ELF-1 (cell line): ENCODE measurements around the gene STK24.

Experiments
- DNase-seq: peaks from one replicate; pipeline ENCODE4 v3.0.0-alpha.2; 2016; ENCODE audit warnings: low read depth, low spot score

STK24 gene

DNA sequence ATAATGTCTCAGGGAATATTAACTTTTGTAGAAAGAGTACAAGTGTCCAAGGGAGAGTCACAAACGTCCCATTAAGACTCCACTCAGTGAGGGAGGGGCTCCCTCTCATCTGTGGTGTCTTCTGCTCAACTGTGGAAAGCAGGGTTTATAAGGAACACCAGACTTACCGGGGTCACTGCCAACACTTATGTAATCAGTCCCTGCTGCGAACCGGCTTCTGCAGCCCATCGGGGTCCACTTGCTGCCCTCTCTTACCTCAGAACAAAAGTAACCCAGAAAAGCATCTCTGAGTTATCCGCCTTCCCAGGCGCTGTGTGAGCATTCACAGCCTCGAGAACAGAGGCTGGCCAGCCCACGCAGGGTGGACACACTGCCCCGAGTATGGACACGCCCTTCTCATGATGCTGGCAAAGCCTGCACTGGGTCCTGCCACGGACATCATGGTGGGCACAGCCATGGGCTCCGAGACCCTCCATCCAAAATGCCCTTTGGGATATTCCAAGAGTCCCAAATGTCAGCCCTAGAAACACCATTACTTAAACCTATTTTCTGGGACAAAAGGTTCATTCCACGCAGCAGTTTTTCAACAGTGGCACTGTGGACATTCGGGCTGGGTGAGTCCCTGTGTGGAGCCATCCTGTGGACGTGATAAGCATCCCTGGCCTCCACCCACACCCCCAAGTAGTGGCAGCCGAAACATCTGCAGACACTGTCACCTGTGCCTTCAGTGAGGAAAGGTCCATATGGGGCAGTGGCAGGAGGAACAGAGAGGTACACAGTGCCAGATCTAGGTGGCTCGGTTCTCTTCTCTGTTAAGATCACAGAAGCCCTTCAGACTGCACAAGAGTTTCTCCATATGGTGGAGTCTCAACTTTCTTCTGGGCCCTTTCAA, 63.9 kb downstream of the STK24 start:
- DNase-seq = no peak

DNA sequence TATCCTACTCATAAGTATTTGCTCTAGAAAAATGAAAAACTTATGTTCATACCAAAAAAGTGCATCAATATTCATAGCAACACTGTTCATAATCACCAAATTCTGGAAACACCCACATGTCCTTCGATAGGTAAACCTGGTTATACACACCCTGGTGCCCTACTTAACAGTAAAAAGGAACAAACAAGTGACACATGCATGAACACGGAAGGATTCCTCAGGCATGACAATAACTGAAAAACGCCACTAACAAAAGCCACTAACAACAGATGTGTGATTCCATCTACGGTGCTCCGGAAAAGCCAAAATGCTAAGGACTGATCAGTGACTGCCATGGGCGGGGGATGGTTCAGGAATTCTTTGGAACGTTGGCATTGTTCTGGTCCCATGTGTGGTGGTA, 65.5 kb downstream of the STK24 start:
- DNase-seq = no peak

DNA sequence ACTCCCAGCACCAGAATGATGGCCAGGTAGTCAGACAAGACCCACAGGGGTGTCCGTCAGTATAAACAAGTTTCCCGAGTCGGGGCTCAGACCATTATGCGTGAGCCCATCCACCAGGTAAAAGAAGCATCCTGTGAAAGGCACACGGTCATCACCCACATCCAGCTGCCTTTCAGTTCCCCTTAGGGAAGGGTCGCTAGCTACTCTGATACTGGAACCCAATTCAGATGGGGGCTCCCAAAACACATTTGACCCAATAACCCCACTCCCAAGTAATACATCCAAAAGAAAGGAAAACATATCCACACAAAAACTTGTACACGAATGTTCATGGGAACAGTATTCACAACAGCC, 66.8 kb downstream of the STK24 start:
- DNase-seq = no peak

DNA sequence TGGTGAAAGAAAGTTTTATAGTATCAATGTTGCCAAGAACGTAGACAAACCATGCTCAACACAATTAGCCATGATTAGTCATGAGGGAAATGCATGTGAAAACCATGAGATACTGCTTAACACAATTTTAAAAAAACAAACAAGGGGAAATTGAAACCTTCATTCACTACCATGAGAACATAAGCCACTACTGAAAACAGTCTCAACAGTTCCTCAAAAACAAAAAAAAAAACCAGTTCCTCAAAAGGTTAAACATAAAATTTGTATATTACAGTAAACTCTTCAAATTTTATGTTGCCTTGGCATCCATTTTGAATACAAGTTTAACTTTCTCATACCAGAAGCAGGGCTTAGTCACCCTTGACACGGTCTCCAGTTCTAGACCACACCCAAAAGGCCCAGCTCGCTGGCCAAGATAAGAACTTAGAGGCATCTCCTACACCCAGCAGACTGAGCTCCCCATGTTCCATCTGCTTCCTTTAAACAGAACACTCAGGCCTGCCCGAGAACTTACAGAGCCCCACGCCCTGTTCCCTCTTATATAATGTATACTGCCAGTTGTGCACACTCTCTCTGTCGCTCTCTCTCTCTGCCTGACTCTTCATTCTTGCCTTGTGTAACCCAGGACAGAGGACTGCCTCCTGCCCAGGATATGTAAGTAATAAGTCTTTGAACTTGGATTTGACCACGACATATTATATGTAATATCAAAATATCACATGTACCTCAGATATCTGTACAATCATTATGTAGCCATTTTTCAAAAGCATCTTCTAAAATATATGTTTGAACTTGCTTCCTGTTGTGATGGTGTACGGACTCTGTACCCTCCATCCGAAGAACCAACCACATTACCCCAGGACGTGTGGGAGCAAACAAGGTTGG, 67.4 kb downstream of the STK24 start:
- DNase-seq = peak; percentile 50

DNA sequence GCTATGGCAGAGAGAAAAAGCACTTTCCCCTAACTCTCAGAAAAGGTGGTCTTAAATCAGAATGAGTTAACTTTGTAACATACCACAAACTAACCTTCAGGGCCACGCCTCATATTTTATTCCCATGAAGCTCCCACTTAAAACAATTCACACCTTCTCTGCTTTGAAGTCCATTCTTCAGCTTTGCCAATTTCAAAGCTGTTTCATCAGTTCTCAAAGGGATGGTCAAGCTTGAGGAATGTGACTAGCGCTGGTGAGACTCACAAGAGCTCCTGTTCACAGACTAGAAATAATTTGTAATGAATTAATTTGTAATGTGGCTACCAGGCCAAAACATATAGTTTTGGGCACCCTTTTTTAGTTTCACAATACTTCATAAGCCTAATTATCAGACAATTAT, 68.2 kb downstream of the STK24 start:
- DNase-seq = no peak

DNA sequence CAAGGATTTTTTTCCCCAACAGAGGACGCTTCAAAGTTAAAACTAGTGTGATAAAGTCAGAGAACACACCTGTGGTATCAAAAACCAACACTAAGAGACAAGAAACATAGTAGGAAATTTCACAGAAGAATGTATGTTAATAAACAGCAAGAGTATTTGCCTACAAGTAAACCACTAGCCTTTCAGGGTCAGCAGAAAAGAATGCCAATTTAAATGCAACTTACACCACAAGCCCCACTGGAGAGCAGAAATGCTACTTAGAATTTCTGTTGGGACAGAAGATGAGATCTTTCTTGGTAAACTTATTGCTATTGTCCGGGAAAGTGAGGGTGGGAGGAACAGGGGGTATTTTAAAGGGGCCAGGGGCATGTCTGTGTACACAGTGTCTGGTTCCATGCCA, 68.6 kb downstream of the STK24 start:
- DNase-seq = no peak

DNA sequence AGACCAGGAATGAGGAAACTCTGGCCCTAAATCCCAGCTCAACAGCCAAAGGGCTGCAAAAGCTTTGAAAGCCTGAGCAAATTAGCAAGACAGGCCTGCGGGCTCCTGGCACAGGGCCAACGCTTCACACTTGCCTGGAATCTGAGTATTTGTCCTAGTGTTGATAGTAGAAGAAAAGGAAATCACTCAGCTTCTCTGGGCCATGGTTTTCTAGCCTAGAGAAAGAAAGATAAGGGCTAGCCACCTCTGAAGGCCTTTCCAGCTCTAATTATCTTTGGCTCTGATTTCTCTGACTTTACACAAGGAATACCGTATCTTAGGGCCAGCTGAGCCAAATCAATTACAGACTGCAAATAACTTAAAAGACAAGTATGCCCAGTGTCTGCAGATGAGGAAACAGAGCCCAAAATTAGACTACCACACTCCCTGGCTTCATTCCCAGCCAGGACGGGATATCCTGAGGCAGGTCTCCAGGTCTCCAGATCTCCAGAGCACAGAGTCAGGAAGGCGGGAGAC, 69.6 kb downstream of the STK24 start:
- peak; percentile 96 for DNase-seq

DNA sequence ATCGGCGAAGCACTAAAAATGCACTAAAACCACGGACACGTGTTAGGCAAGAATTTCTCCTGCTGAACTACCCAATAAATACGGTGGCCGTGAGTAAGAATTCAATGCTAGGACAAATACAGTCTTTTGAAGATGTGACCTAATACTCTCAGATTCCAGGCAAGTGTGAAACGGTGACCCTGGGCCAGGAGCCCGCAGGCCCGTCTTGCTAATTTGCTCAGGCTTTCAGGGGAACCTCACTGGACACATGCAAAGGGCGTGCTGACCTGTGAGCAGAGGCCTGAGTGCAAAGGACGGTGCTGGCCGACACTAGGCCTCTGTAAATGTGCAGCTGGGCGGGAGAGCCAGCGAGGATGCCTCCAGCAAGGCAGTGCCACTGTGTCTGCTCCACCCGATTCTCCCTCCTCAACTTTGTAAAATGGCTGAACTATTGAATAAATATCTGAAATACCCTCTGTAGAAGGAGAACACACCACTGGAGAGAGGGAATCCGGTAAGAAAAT, 70.1 kb downstream of the STK24 start:
- DNase-seq = peak; percentile 42

DNA sequence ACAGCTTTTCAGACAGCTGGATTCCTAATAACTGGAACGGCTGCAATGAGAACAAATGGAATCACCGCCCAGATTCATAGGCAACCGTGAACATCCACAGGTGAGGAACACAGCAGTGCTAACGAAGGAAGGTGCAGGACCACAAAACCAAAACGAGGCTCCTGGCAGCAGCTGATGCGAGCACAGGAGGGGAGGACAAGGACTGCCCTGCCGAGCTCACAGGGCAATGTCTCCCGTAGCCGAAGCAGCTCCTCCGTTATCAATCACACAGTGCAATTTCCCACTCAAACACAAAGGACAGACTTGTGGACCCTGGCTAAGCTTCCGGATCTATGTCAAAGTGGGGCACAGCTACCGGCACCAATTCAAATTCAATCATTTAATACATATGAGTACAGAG, 70.6 kb downstream of the STK24 start:
- no peak for DNase-seq

DNA sequence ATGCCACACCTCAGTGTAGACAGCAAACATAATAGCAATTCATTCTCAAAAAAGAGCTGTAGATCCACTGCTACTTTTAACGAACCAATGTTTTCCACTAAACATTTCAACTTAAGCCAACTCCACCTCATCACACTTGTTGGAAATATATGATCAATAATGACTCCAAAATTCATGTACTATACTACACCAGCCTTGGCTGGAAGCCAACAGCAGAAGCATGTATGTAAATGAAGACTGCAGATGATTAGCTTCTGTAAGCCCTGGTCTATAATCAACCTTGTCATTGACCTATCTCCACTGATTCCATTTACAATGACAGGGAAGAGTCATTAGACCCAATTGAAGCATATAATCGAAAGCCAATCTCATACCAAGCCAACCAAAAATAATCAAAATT, 71.7 kb downstream of the STK24 start:
- no peak for DNase-seq

DNA sequence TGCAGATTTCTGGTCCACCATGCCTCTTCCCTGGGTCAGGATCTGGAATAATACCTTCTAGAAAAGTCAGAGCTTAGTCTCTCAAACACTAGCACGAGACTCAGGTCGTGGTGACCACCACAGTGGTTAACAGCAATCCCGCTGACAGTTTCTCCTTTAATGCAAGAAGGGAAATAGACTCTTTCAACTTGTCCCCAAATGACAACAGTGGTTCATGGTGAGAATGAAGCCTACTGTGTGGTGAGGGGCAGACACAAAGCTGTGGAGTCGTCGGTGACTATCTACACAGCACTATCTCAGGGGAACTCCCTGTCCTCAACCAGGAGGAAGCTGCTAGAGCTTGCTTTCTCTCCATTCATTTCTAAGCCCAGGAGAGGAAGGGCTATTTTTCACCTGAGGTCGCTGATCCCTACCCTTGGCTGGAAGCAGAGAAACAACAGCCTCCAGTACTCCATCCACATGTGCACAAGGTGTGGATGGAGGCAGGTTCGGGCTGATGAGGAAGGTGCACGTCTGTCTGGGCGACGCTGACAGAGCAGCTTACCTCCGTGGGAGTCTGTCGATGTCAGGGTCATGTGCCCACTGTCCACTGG, 72.4 kb downstream of the STK24 start:
- DNase-seq = no peak

DNA sequence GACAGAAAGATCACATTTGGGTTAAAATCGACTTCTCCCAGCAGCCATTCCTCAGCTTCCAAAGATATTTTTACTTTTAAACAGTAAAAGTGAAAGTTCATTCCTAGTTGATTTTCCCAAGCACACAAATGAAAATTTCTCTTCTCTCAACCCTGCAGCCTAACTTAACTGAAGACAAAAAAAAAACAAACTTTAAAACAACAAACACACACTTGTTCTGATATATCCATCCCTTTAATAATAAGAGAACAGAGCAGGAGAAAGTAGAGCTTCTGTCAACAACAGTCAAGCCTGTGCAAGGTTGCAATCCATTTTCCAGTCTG, 72.9 kb downstream of the STK24 start:
- DNase-seq = no peak

DNA sequence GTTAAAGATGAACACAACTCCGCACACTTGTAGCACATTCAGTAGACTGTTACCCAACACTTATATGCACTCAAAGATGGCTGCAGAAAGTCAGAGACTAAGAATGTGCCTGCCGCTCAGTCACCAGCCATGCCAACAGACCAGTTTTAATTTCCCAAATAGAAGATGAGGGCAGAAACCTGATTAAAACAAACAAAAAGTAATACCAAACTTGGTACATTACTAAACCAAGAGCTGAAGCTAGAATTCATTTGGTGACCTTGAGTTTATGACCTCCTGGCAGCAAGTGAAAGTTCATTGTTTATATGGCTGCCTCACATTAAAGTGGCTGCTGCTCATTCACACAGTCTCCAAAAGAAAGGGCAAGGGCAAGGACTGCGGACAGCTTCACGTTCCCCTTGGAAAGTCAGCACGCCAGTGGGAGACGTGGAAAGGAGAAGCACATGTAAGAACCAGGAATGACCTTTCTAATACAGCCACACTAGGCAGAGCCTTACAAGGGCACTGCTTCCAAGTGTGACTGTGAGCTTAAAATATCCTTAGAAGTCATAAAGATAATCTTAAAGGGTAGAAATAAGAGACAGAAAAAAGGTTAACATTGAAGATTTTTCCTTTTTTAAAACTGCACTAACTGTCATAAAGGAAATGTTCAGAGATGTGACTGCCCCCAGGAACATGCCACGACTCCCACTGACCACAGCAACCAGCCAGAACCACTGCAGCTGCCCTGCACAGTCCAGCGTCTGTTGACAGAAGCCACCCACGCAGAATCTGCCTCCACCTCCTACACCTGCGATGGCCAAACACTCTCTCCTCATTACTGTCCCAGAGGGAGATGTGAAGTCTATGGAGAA, 73.5 kb downstream of the STK24 start:
- no peak for DNase-seq

DNA sequence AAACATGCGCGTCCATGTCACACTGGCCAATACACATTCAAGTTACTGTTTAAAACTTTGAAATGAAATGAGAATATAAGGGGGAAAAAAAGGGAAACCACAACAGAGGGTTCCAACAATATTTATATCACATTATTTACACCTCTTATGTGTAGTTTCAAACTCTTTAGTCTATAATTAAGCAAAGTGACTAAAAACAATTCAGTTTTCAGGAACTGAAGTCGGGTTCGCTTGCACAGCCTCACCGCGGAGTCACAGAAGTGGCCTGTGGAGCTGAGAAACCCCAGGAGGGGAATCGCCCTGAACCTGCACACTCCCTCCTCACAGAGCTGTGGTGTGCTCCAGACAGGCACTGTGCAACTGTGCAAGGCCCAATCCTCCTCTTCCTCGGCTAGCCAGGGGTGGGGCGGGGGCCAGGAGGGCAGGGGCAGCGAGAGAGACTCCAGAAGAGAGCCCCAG, 75.9 kb downstream of the STK24 start:
- no peak for DNase-seq

DNA sequence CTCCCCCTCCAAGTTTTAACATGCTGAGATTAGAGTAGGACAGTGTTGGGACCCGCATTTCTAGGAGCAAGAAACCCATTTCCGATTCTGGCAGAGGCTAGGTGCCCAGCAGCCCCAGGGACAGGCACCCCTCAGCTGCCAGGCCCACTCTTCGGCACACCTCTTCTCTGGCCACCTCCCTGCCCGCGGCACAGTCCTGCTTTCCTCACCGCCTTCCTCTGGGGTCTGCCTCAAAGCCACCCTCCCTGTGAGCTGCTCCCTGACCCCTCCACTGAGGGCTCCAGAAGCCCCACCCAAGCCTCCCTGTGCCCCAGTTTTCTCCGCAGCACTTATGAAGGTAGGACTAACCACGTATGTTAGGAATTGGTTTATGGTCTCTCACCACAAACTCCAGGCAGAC, 79.9 kb downstream of the STK24 start:
- DNase-seq = no peak

DNA sequence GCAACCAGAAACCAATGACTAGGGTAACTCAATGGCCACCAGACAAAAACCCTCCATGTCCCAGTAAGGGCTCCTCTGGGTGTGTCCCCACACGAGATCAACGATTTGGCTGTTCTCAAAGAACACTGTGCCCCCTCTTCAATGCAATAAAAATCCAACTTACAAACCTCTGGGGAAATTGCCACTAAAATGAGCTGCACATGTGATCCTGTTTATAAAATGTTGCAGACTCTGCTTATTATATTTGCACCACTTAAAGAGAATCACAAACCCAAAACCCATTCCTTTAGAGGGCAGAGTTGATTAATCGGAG, 80.5 kb downstream of the STK24 start:
- no peak for DNase-seq

DNA sequence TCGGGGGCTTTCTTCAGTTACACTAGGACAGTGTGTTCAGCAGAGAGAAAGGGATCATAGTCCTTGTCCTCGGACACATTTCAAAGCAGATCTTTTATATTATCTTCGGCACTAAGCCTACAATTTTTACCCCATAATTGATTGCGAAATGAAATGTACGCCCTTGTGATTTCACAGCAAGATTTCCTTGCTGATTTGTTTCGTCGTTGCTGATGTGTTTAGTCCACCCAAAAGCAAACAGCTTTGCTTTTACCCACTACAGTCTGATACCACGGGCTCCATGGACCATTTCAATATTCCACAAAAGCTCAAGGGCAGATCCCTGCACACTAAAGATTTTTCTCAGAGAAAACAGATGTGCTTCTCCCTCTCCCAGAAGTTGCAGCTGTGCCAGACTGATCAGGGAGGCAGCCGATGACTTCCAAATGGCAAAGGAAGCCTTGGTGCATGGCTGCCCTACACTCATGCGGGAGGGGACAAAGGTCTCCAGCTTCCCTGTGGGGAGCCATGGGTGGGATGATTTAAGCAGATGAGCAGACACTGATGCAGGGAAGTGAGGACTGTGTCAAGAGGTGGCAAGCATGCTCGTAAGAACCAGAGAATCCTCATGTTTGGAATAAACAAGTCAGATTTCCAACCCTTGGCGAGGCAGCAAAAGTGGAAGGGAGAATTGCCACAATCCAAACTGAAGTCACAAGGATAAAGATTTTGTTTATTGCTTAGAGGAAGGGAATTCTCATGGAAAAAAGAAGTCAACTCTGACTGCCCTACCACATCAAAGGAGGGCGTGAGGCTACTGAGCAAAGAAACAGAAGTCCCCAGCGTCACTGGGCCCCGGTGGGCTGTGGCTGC, 81.1 kb downstream of the STK24 start:
- DNase-seq = no peak

DNA sequence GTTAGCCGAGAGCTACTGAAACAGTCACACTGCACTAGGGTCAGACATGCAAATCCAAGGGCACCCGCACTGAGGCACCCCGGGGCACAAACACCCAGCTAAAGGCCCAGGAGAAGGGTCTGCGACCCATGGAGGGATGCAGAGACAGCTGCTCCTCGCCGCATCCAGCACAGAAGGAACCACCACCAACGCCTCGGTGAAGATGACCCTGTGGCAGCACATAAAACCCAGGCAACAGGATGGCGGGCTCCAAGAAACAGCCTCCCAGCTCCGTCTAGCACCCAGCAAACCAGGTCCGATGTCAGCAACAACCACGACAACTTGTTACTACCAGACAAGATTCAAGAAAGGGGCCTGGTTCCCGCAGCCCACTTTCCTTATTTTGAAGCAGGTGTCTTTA, 82.1 kb downstream of the STK24 start:
- no peak for DNase-seq

DNA sequence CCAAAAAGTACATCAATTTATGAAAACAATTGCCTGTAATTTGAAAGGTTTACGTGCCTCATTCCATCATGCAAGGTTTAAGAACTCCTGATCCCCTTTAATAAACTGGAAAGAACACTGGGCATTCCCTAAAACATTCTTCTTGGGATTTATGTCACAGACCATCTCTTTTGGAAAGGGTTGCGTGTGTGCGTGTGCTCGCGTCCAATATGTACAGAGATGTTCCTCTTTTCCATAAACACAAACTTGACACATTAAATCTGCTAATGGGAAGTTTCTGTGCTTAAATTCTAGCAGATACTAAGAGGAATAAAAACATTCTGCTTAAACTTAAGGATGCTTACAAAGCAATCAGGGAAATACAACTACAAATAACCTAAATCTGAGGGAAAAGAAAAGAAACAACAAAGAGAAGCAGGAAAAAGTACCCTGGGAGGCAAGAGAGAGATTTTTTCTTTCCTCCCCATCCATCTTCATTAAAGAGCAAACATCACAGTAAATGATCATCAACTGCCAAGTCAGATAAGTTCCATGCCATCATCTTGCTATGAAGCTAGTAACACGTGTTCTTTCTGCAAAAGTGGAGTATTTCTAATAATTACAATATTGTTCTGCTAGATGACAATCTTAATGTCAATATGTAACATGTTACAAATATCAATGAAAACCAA, 83.7 kb downstream of the STK24 start:
- DNase-seq = no peak
